ENCODE data around the gene WWOX. TPM values are rescaled to one million over a fixed set of nuclear protein-coding genes. Genes with fewer than 3 reads are reported as not detected.

The WWOX gene
- total and polyA plus RNA-seq, 2 donors, result 15.4 to 23.9 TPM

DNA sequence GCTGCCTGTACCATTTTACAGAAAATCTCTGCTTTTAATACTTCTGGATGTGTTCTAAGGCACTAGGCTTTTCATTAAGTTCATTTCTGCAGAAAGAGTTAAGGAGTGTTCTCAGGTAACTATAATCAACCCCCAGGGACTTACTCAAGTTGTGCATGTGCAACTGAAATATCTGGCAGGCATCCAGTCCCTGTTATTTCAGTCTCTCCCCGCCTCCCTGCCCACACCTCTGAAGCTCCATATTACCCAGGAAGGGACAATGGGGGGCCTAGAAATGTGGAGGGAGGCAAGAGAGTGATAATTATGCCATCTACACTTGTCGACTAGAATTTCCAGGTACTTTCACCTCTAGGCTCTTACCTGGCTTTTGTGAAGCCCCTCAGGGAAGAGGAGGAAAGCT lies 1068.9 kb downstream of the WWOX start:
- Histone ChIP-seq H3K9me3 (ENCODE audit: control insufficient read depth in 2 of 2, insufficient read depth in 1 of 2, low read length in 1 of 2) (no peaks in the 10 kb centered on the region), H3K27ac (ENCODE audit: low read depth in 1 of 2, low read length in 1 of 2) (no peak overlapping the region), H3K4me3 (ENCODE audit: low read length in 2 of 2) (no peak overlapping the region), H3K36me3 (ENCODE audit: control insufficient read depth in 2 of 2, insufficient read depth in 2 of 2, low read length in 1 of 2) (no peaks in the 10 kb centered on the region), H3K4me1 (ENCODE audit: control insufficient read depth in 2 of 2, insufficient read depth in 2 of 2, low read length in 2 of 2) (peaks cover 6 to 35% of the 10 kb centered on the region in 2 donors), H3K27me3 (ENCODE audit: control insufficient read depth in 2 of 2, insufficient read depth in 1 of 2, low read length in 1 of 2) (no peaks in the 10 kb centered on the region)
- DNase-seq (ENCODE audit: low read depth in 6 of 9, low spot score in 9 of 9), result no peak
- WGBS, result 90% methylated on average over 2 of the region's 2 CpGs

- peak; percentile 34 to 88 (median 66) for DNase-seq (ENCODE audit: low read depth in 6 of 9, low spot score in 9 of 9)
- Histone ChIP-seq H3K27ac (ENCODE audit: low read depth in 1 of 2, low read length in 1 of 2) (no peak overlapping the region), H3K4me1 (ENCODE audit: control insufficient read depth in 2 of 2, insufficient read depth in 2 of 2, low read length in 2 of 2) (peaks cover 6 to 27% of the 10 kb centered on the region in 2 donors), H3K9me3 (ENCODE audit: control insufficient read depth in 2 of 2, insufficient read depth in 1 of 2, low read length in 1 of 2) (no peaks in the 10 kb centered on the region), H3K27me3 (ENCODE audit: control insufficient read depth in 2 of 2, insufficient read depth in 1 of 2, low read length in 1 of 2) (no peaks in the 10 kb centered on the region), H3K36me3 (ENCODE audit: control insufficient read depth in 2 of 2, insufficient read depth in 2 of 2, low read length in 1 of 2) (no peaks in the 10 kb centered on the region), H3K4me3 (ENCODE audit: low read length in 2 of 2) (no peak overlapping the region)
- WGBS, result under 1% methylated on average over 2 of the region's 2 CpGs
Measured at GRCh38 chr16:79169239-79169638, 1069.8 kb downstream of the WWOX start.

GRCh38 chr16:79170555-79171246 lies 1071.2 kb downstream of the WWOX start:
- no peaks in the 10 kb centered on the region for H3K9me3 ChIP-seq (ENCODE audit: control insufficient read depth in 2 of 2, insufficient read depth in 1 of 2, low read length in 1 of 2)
- no peak overlapping the region for H3K27ac ChIP-seq (ENCODE audit: low read depth in 1 of 2, low read length in 1 of 2)
- 96% methylated on average over 7 of the region's 7 CpGs for whole genome bisulfite sequencing
- H3K4me1 ChIP-seq (ENCODE audit: control insufficient read depth in 2 of 2, insufficient read depth in 2 of 2, low read length in 2 of 2), result peaks cover 6 to 22% of the 10 kb centered on the region in 2 donors
- DNase-seq (ENCODE audit: low read depth in 6 of 9, low spot score in 9 of 9), result no peak
- H3K4me3 ChIP-seq (ENCODE audit: low read length in 2 of 2), result no peak overlapping the region
- no peaks in the 10 kb centered on the region for H3K27me3 ChIP-seq (ENCODE audit: control insufficient read depth in 2 of 2, insufficient read depth in 1 of 2, low read length in 1 of 2)
- no peaks in the 10 kb centered on the region for H3K36me3 ChIP-seq (ENCODE audit: control insufficient read depth in 2 of 2, insufficient read depth in 2 of 2, low read length in 1 of 2)

DNA sequence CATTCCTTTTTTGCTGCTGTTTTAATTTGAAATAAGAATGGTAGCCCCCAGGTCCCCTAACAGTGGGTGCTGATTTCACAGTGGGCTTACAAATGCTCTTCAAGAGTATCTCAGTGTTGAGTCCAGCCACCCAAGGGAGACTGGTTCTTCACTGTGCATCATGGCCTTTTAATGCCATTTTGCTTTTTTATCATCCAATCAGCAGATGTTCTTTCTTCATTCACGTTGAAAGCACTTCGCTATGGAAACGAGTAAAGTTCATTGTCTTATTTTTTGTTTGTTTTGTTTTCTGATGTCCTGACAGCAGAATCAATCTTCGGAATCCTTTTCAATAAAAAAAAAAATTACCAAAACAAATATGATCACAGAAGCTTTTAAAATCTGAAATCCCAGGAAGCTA lies 1072.0 kb downstream of the WWOX start:
- DNase-seq (ENCODE audit: low read depth in 6 of 9, low spot score in 9 of 9), result no peak
- Histone ChIP-seq H3K27me3 (ENCODE audit: control insufficient read depth in 2 of 2, insufficient read depth in 1 of 2, low read length in 1 of 2) (no peaks in the 10 kb centered on the region), H3K9me3 (ENCODE audit: control insufficient read depth in 2 of 2, insufficient read depth in 1 of 2, low read length in 1 of 2) (no peaks in the 10 kb centered on the region), H3K4me1 (ENCODE audit: control insufficient read depth in 2 of 2, insufficient read depth in 2 of 2, low read length in 2 of 2) (peaks cover 6 to 22% of the 10 kb centered on the region in 2 donors), H3K36me3 (ENCODE audit: control insufficient read depth in 2 of 2, insufficient read depth in 2 of 2, low read length in 1 of 2) (no peaks in the 10 kb centered on the region), H3K27ac (ENCODE audit: low read depth in 1 of 2, low read length in 1 of 2) (no peak overlapping the region), H3K4me3 (ENCODE audit: low read length in 2 of 2) (no peak overlapping the region)
- 88% methylated on average over 4 of the region's 4 CpGs for WGBS

DNA sequence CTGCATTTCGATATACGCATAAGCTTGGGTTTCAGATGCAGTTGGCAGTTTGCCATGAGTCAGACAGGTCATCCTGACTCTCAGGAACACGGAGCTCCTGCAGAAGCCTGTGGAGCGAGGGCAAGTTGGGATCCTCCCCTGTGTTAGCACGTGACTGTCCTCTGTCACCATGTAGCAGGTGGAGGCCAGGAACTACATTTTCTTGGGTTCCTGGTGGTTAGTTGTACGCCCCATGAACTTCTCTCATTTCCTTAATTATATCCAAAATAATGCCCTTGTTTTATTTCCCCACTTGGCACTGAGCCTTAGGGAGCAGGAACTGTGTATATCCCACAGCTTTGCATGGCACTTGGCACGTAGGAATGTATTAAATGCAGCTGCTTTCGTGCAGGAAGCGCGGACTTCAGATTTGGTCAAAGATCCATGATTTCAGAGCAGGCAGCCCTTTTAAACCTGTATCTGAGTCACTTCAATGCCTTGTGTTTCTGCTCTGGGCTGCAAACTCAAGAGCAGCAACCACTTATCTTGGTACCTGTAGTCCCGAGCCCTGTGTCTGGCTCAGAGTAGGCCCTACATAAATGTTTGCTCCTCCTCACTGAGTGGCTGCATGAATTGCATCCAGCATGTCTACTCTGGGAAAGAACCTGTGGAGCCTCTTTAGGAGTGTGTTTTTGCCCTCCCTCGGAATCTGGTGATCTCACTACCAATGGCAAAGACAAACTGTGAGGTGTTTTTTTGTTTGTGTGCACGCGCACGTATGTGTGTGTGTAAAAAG lies 1072.7 kb downstream of the WWOX start:
- Histone ChIP-seq H3K4me1 (ENCODE audit: control insufficient read depth in 2 of 2, insufficient read depth in 2 of 2, low read length in 2 of 2) (peaks cover 6 to 24% of the 10 kb centered on the region in 2 donors), H3K4me3 (ENCODE audit: low read length in 2 of 2) (no peak overlapping the region), H3K27ac (ENCODE audit: low read depth in 1 of 2, low read length in 1 of 2) (no peak overlapping the region), H3K9me3 (ENCODE audit: control insufficient read depth in 2 of 2, insufficient read depth in 1 of 2, low read length in 1 of 2) (no peaks in the 10 kb centered on the region), H3K27me3 (ENCODE audit: control insufficient read depth in 2 of 2, insufficient read depth in 1 of 2, low read length in 1 of 2) (no peaks in the 10 kb centered on the region), H3K36me3 (ENCODE audit: control insufficient read depth in 2 of 2, insufficient read depth in 2 of 2, low read length in 1 of 2) (no peaks in the 10 kb centered on the region)
- DNase-seq (ENCODE audit: low read depth in 6 of 9, low spot score in 9 of 9), result no peak
- 95% methylated on average over 15 of the region's 15 CpGs for WGBS

DNA sequence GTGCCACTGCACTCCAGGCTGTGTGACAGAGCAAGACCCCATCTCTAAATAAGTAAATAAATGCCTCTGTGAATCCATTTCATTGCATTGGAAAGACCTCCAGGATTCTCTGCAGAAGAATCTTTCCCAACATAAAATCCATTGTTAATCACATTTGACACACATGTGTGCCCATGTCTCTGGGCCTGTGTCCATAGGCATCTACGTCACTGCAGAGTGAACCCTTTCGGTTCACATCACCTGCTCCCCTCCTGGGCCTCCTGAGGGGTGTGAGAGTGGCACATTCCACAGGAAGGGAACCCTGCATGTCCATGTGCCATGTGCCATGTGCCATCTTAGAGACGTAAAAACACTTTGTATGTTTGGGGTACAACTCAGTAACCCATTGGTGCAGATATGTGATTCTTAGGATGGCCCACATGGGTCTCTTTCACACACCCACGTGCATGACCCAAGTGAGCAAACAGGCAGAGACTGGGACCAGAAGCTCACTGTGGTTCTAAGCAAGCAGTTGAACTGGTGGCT lies 1073.6 kb downstream of the WWOX start:
- Histone ChIP-seq H3K9me3 (ENCODE audit: control insufficient read depth in 2 of 2, insufficient read depth in 1 of 2, low read length in 1 of 2) (no peaks in the 10 kb centered on the region), H3K36me3 (ENCODE audit: control insufficient read depth in 2 of 2, insufficient read depth in 2 of 2, low read length in 1 of 2) (no peaks in the 10 kb centered on the region), H3K27me3 (ENCODE audit: control insufficient read depth in 2 of 2, insufficient read depth in 1 of 2, low read length in 1 of 2) (no peaks in the 10 kb centered on the region), H3K4me1 (ENCODE audit: control insufficient read depth in 2 of 2, insufficient read depth in 2 of 2, low read length in 2 of 2) (peaks cover 6 to 28% of the 10 kb centered on the region in 2 donors), H3K4me3 (ENCODE audit: low read length in 2 of 2) (no peak overlapping the region), H3K27ac (ENCODE audit: low read depth in 1 of 2, low read length in 1 of 2) (no peak overlapping the region)
- DNase-seq (ENCODE audit: low read depth in 6 of 9, low spot score in 9 of 9), result no peak
- WGBS, result 97% methylated on average over 4 of the region's 4 CpGs

GRCh38 chr16:79173919-79174318 lies 1074.5 kb downstream of the WWOX start:
- Histone ChIP-seq H3K27me3 (ENCODE audit: control insufficient read depth in 2 of 2, insufficient read depth in 1 of 2, low read length in 1 of 2) (no peaks in the 10 kb centered on the region), H3K4me1 (ENCODE audit: control insufficient read depth in 2 of 2, insufficient read depth in 2 of 2, low read length in 2 of 2) (peaks cover 5 to 22% of the 10 kb centered on the region in 2 donors), H3K4me3 (ENCODE audit: low read length in 2 of 2) (no peak overlapping the region), H3K9me3 (ENCODE audit: control insufficient read depth in 2 of 2, insufficient read depth in 1 of 2, low read length in 1 of 2) (no peaks in the 10 kb centered on the region), H3K36me3 (ENCODE audit: control insufficient read depth in 2 of 2, insufficient read depth in 2 of 2, low read length in 1 of 2) (no peaks in the 10 kb centered on the region), H3K27ac (ENCODE audit: low read depth in 1 of 2, low read length in 1 of 2) (no peak overlapping the region)
- WGBS, result 99% methylated on average over 4 of the region's 4 CpGs
- no peak for DNase-seq (ENCODE audit: low read depth in 6 of 9, low spot score in 9 of 9)

DNA sequence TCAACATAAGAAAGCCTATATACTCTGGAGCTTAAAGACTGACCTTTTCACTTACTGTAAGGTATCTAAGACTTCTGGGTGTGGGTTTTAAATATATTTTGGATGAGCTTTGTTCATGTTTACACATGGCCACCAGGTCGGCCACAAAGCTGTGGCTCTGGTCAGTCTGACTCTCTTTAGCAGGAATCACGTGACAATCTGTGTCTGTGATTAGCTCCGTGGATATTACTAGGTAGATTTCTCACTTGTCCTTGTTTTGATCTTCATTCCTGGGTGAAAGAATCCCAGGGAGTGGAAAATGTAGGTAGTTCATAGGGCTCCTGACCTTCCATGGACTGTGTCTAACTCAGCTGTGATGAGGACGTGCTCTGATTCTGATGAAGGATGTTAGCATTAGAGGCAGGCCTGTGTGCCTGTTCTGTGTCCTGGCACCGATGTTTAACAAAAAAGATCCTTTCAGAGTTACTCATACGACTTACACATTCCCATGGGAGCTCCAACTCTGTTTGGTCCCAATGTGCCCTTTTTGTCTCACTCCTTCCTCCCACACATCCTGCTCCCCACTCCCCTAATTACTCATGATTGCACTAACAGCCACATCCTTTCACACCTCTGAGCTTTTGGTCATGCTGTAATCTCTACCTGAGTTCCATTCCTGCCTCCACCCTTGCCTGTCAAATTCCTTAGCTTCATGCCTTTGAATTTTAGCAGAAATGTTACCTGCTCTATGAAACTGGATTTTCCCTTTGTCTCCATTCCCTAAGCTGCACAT lies 1076.0 kb downstream of the WWOX start:
- no peaks in the 10 kb centered on the region for H3K27me3 ChIP-seq (ENCODE audit: control insufficient read depth in 2 of 2, insufficient read depth in 1 of 2, low read length in 1 of 2)
- no peaks in the 10 kb centered on the region for H3K9me3 ChIP-seq (ENCODE audit: control insufficient read depth in 2 of 2, insufficient read depth in 1 of 2, low read length in 1 of 2)
- no peaks in the 10 kb centered on the region for H3K36me3 ChIP-seq (ENCODE audit: control insufficient read depth in 2 of 2, insufficient read depth in 2 of 2, low read length in 1 of 2)
- H3K4me1 ChIP-seq (ENCODE audit: control insufficient read depth in 2 of 2, insufficient read depth in 2 of 2, low read length in 2 of 2), result peaks cover 0 to 12% of the 10 kb centered on the region in 2 donors
- no peak for DNase-seq (ENCODE audit: low read depth in 6 of 9, low spot score in 9 of 9)
- 96% methylated on average over 6 of the region's 6 CpGs for WGBS
- no peak overlapping the region for H3K27ac ChIP-seq (ENCODE audit: low read depth in 1 of 2, low read length in 1 of 2)
- H3K4me3 ChIP-seq (ENCODE audit: low read length in 2 of 2), result no peak overlapping the region
